ENCODE results near the gene OR5K4. TPM values are rescaled to one million over a fixed set of nuclear protein-coding genes. Genes with fewer than 3 reads are reported as not detected.

OR5K4 gene
- total RNA-seq, 2 experiments from 2014 or later, result not detected

DNA sequence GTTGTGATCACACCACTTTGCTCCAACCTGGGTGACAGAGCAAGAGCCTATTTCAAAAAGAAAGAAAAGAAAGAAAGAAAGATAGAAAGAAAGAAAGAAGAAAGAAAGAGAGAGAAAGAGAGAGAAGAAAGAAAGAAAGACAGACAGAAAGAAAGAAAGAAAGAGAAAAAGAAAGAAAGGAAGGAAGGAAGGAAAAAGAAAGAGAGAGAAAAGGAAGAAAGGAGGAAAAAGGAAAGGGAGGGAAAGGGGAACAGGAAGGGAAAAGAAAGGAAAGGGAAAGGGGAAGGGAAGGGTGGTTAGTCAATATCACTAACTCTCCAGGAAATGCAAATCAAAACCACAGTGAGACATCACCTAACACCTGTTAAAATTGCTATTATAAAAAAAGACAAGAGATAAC, 18.2 kb downstream of the OR5K4 start:
- POLR2A ChIA-PET, result no interaction called here
- CTCF ChIA-PET (ENCODE audit: unreplicated experiment), result no interaction called here
- no TSS peak for BruUV-seq (replicated peaks)

DNA sequence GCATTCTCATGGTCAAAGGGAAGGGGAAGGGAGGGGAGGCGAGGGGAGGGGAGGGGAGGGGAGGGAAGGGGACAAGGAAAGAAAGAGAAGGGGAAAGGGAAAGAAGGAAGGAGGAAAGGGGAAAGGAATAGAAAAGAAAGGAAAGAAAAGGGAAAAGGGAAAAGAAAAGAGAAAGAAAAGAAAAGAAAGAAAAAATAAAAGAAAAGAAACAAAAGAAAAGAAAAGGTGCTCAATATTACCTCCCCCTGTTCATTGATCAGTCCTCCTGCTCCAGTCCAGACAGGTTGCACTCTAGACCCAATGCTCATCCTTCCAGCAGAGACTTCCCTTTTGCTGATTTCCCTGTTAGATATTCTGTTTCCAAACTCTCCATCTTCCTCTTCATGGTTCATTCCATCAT, 18.8 kb downstream of the OR5K4 start:
- BruUV-seq (replicated peaks), result no TSS peak
- Histone ChIP-seq H3K79me2 (ENCODE audit: insufficient read depth, low read depth, low read length) (no peaks in the 10 kb centered on the region), H2AFZ (ENCODE audit: low read length) (no peak overlapping the region), H3K9me3 (ENCODE audit: low read length) (no peaks in the 10 kb centered on the region), H3K4me3 (ENCODE audit: low read depth, low read length, poor library complexity, severe bottlenecking) (no peak overlapping the region), H4K20me1 (ENCODE audit: insufficient read depth, low read length) (no peaks in the 10 kb centered on the region), H3K4me2 (ENCODE audit: low read length) (no peak overlapping the region), H3K27ac (ENCODE audit: low read depth, low read length, poor library complexity, severe bottlenecking) (no peak overlapping the region), H3K4me1 (ENCODE audit: insufficient read depth, low read length, poor library complexity, severe bottlenecking) (no peaks in the 10 kb centered on the region), H3K36me3 (ENCODE audit: insufficient read depth, low read length) (no peaks in the 10 kb centered on the region), H3K9me2 (ENCODE audit: insufficient read depth, low read length) (no peaks in the 10 kb centered on the region)
- intact Hi-C loops (cut with micrococcal nuclease; ENCODE audit: unreplicated experiment), result no loop called here
- TF ChIP-seq CTCF (conservative IDR thresholded peaks at IDR 0.05; ENCODE audit: low read length) (no peak), EZH2phosphoT487 (IDR thresholded peaks at IDR 0.05; ENCODE audit: borderline replicate concordance, low read depth, low read length) (no peak)
- ChIA-PET CTCF (ENCODE audit: unreplicated experiment) (no interaction called here), POLR2A (no interaction called here)
- DNase-seq (ENCODE audit: low spot score), result no peak

More for the DNA sequence above, 18.2 kb downstream of the OR5K4 start:
- H3K9me2 ChIP-seq (ENCODE audit: insufficient read depth, low read length), result no peaks in the 10 kb centered on the region
- H3K4me1 ChIP-seq (ENCODE audit: insufficient read depth, low read length, poor library complexity, severe bottlenecking), result no peaks in the 10 kb centered on the region
- H3K79me2 ChIP-seq (ENCODE audit: insufficient read depth, low read depth, low read length), result no peaks in the 10 kb centered on the region
- H3K9me3 ChIP-seq (ENCODE audit: low read length), result no peaks in the 10 kb centered on the region
- H4K20me1 ChIP-seq (ENCODE audit: insufficient read depth, low read length), result no peaks in the 10 kb centered on the region
- no peaks in the 10 kb centered on the region for H3K36me3 ChIP-seq (ENCODE audit: insufficient read depth, low read length)
- H3K4me3 ChIP-seq (ENCODE audit: low read depth, low read length, poor library complexity, severe bottlenecking), result no peak overlapping the region
- no peak for DNase-seq (ENCODE audit: low spot score)
- no peak overlapping the region for H3K27ac ChIP-seq (ENCODE audit: low read depth, low read length, poor library complexity, severe bottlenecking)
- H3K4me2 ChIP-seq (ENCODE audit: low read length), result no peak overlapping the region
- no peak overlapping the region for H2AFZ ChIP-seq (ENCODE audit: low read length)
- intact Hi-C loops (cut with micrococcal nuclease; ENCODE audit: unreplicated experiment), result no loop called here
- TF ChIP-seq EZH2phosphoT487 (IDR thresholded peaks at IDR 0.05; ENCODE audit: borderline replicate concordance, low read depth, low read length) (no peak), CTCF (conservative IDR thresholded peaks at IDR 0.05; ENCODE audit: low read length) (no peak)

DNA sequence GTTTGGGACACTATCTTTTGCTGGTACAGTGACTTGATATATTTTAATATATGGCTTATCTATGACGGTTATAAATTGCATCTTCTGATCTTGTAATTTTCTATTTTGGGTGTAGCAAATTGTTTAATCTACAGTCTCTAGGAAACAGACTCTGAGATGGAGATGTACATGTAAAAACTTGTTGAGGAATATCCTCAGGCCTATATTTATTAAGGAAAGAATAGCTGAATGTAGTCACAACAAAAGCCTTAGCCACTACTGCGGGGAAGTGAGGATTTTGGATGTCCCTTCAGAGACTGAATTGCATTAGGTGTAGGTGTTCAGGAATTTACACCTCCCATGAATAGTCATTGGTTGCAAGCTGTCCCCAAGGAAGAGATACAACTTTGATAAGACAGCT, 23.0 kb downstream of the OR5K4 start:
- no peak for DNase-seq (ENCODE audit: low spot score)
- no TSS peak for BruUV-seq (replicated peaks)
- ChIA-PET CTCF (ENCODE audit: unreplicated experiment) (no interaction called here), POLR2A (interaction anchor here (0.6 kb wide), 1 partner anchor 13 kb away, joined by 3 read pairs; no protein-coding TSS in a partner anchor)
- Histone ChIP-seq H3K9me3 (ENCODE audit: low read length) (no peaks in the 10 kb centered on the region), H3K4me3 (ENCODE audit: low read depth, low read length, poor library complexity, severe bottlenecking) (no peak overlapping the region), H3K79me2 (ENCODE audit: insufficient read depth, low read depth, low read length) (no peaks in the 10 kb centered on the region), H3K4me2 (ENCODE audit: low read length) (no peak overlapping the region), H3K9me2 (ENCODE audit: insufficient read depth, low read length) (no peaks in the 10 kb centered on the region), H3K4me1 (ENCODE audit: insufficient read depth, low read length, poor library complexity, severe bottlenecking) (no peaks in the 10 kb centered on the region), H3K36me3 (ENCODE audit: insufficient read depth, low read length) (no peaks in the 10 kb centered on the region), H2AFZ (ENCODE audit: low read length) (no peak overlapping the region), H4K20me1 (ENCODE audit: insufficient read depth, low read length) (no peaks in the 10 kb centered on the region), H3K27ac (ENCODE audit: low read depth, low read length, poor library complexity, severe bottlenecking) (no peak overlapping the region)
- no peak for TF ChIP-seq EZH2phosphoT487 (IDR thresholded peaks at IDR 0.05; ENCODE audit: borderline replicate concordance, low read depth, low read length)
- no peak for TF ChIP-seq CTCF (conservative IDR thresholded peaks at IDR 0.05; ENCODE audit: low read length)
- intact Hi-C loops (cut with micrococcal nuclease; ENCODE audit: unreplicated experiment), result no loop called here
